ENCODE measurements around the gene HERPUD1. TPM values are rescaled to one million over a fixed set of nuclear protein-coding genes. Genes with fewer than 3 reads are reported as not detected.
"Not testable (repeated sequence)": the region's sequence is repeated elsewhere in the genome, so short reads cannot be mapped to it uniquely, and the experiment has no call there.

The HERPUD1 gene
- total RNA-seq, 1 donor from 2014 or later, result 144 TPM

GRCh38 chr16:56980792-56981724 lies 49.1 kb downstream of the HERPUD1 start:
- no peak for DNase-seq (ENCODE audit: low spot score)

DNA sequence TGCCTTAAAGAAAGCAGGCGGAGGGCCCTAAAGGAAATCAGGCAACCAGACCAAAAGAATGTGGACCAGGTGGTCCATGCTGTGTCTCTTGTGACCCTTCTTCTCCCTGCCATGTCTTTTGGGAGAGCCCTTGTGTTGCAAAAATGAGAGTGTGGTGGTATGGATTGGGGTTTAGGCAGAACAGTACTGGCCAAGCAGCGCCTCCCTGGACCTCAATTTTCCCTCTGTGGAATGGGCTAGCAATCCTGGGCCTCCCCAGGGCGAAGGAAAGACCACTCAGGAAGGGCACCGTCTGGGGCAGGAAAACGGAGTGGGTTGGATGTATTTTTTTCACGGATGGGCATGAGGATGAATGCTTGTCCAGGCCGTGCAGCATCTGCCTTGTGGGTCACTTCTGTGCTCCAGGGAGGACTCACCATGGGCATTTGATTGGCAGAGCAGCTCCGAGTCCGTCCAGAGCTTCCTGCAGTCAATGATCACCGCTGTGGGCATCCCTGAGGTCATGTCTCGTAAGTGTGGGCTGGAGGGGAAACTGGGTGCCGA lies 49.9 kb downstream of the HERPUD1 start:
- no peak for DNase-seq (ENCODE audit: low spot score)

GRCh38 chr16:56982695-56983094 lies 50.8 kb downstream of the HERPUD1 start:
- no peak for DNase-seq (ENCODE audit: low spot score)

DNA sequence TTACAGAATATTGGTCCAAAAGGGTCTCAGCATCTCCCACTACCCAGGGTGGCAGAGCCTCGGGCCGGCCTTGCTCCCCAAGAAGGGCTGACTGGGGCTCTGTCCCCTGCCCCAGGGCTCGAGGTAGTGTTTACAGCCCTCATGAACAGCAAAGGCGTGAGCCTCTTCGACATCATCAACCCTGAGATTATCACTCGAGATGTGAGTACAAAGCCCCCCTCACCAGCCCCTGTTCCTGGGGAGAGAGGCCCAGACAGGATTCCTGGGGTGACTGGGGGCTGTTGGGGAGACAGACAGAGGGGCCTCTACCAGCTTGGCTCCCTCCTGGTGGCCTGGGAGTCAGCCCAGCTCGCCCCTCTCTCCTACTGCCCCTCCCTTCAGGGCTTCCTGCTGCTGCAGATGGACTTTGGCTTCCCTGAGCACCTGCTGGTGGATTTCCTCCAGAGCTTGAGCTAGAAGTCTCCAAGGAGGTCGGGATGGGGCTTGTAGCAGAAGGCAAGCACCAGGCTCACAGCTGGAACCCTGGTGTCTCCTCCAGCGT lies 51.3 kb downstream of the HERPUD1 start:
- peak; percentile 57 for DNase-seq (ENCODE audit: low spot score)

- DNase-seq (ENCODE audit: low spot score), result peak; percentile 33
These were observed 52.7 kb downstream of the HERPUD1 start for GRCh38 chr16:56984639-56985038.

DNA sequence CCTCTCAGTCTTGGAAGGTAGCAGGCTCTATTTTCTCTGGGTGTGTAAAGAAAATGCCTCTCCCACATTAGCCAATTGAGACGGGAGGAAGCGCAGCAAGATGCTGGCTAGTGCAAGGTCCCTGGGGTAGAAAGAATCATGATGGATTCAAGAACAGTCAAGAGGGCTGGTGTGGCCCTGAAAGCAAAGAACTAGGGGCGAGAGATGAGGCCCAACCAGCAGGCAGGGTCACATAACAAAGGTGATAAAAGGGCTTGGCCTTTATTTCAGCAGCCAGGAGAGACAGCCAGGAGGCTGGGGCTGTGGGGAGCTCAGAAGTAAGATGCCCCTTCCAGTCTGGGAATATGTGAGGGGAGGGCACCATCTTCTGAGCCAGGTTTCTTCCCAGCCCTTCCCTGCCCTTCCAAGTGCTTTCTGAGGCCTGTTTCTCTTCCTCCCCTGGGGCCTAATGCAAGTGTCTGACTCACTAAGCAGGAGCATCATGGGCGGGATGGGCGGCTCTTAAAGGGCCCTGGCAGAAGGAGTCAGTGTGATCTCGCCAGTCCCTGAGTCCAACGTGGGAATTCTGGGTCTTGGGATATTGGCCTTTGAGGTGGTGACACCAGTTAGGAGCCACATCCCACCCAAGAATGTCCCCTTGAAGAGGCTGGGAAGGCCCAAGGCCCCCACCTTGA lies 53.5 kb downstream of the HERPUD1 start:
- peak; percentile 42 for DNase-seq (ENCODE audit: low spot score)

GRCh38 chr16:56985962-56986360 lies 54.0 kb downstream of the HERPUD1 start:
- DNase-seq (ENCODE audit: low spot score), result no peak

DNA sequence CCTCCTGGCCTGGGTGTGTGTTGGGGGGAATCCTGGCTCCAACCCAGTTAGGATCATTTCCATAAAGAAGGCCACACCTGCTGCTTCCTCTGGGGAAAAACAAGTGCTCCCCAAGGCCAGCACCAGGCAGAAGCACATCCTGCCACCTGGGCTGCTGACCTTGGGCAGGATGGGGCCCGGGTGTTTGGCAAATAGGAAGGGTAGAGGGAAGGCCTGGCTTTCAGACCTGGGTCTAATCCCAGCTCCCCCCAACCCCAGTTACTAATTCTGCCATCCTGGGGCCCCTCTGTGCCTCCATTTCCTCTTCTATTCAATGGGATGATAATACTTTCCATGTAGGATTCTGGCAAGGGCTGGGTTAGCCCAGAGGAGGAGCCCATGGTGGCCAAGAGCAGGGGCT lies 54.4 kb downstream of the HERPUD1 start:
- DNase-seq (ENCODE audit: low spot score), result no peak

GRCh38 chr16:56986908-56987307 lies 55.0 kb downstream of the HERPUD1 start:
- not testable (repeated sequence) for DNase-seq (ENCODE audit: low spot score)

DNA sequence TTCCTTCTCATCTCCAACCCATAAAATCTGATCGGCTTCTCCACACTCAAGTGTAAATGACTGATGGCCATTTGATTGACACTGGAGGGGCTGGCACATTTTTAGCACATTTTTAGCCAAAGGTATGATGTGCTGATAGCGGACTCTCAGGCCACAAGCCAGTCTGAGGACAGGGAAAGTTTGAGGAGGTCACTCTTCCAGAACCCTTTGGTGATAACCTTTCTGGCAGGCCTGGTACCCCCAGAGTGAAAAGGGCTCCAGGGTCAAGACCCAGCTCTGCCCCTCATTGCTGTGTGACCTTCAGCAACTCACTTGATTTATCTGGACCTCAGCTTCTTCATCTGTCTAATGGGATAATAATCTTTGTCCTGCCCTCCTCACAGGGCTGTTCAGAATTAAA lies 55.8 kb downstream of the HERPUD1 start:
- DNase-seq (ENCODE audit: low spot score), result no peak

GRCh38 chr16:56988161-56988947 lies 56.4 kb downstream of the HERPUD1 start:
- no peak for DNase-seq (ENCODE audit: low spot score)

- DNase-seq (ENCODE audit: low spot score), result peak; percentile 91
These were observed 57.3 kb downstream of the HERPUD1 start, which contains the start of gene NLRC5 for GRCh38 chr16:56988948-56989945. NLRC5 (plus strand) TSS chr16:56989557; CDS start chr16:57020713, 31,156 bp downstream.

GRCh38 chr16:56989988-56990387 lies 58.0 kb downstream of the HERPUD1 start:
- no peak for DNase-seq (ENCODE audit: low spot score)

DNA sequence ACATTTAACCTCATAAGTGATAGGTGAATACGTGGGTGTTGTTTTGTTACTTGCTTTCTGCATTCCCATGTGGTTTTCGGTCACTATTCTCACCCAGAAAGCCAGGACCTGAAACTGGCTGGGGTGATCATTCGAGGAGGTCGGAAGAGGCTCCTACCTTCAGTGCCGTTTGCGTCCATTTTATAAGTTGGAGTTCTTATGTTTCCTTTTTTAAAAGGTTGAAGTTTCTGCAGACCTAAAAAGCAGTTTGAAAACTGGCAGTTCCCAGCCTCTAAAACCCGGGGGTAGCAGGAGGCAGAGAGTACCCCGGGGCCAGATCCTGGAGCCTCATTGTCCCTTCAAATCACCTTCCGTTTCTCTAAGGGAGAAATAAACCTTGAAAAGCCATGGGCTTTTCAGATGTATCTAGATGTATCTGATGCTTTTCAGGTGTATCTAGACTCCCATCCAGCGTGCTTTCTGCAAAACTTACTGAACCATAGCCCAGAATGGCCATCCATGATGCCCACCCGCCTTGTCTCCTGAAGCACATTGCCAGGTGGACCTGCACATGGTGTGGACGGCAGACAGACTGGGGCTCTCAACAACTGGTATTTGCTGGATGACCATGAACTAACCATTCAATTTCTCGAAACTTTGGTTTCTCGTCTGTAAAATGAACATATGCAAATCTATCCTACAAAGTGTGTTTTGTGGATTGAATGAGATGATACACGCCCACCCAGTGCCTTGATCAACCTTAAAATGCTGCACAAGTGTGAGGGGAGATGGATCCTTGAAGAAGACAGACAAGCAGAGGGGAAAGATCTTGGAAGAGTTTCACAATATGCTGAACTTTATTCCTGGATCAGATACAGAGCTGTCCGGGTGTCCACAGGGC lies 58.7 kb downstream of the HERPUD1 start:
- DNase-seq (ENCODE audit: low spot score), result no peak

- DNase-seq (ENCODE audit: low spot score), result not testable (repeated sequence)
These were observed 60.5 kb downstream of the HERPUD1 start for GRCh38 chr16:56992431-56992830.

GRCh38 chr16:56993204-56993603 lies 61.3 kb downstream of the HERPUD1 start:
- no peak for DNase-seq (ENCODE audit: low spot score)

DNA sequence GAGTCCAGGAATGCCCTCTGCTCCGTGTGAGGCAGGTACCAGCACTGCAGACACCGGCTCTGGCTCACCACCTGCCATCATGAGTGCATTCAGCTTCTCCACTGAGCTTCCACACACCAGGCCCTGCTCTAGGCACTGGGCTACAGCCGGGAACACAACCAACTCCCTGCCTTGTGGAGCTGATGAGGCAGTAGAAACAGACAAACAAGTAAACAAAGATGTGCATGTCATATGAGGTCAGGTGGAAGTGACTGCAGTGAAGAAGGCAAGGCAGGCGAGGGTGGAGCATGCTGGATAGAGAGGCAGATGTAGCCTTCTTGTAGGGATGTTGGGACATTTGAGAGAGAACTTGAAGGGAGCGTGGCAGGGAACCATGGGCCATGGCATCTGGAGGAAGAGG lies 62.4 kb downstream of the HERPUD1 start:
- DNase-seq (ENCODE audit: low spot score), result no peak
